ENCODE results near the gene ZNF436. TPM values are rescaled to one million over a fixed set of nuclear protein-coding genes. Genes with fewer than 3 reads are reported as not detected.

ZNF436 gene
- total RNA-seq, 1 experiment from 2014 or later = 0.52 TPM

DNA sequence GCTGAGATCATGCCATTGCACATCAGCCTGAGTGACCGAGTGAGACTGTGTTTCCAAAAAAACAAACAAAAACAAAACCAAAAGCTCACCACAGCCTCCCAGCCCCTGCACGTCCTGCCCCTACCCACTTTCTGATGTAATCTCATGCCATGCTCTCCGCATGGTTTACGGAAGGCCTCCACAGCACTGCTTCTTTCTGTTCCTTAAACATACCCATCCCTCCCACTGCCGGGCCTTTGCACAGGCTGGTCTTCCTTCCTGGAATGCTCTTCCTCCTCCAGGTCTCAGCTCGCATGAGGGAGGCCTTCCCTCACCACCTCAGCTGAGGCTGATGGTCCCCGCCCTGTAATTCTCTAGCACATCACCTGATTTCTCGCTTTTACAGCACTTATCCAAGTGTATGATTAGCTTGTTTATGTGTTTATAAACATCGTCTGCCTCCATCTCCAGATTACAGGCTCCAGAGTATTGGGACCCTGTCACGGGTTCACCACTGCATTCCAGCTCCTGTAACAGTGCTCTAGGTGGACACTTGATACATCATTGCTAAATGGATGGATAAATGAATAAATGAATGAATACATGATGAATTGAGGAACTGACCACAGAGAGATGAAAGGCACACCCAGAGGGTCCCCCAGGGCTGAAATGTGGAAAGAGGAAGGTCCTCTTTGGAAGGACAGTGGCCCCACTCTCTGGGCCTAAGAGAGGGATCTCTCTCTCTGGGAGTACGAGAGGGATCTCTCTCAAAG, 32.8 kb upstream of the ZNF436 start:
- no peak for DNase-seq
- Histone ChIP-seq H3K79me1 (ENCODE audit: insufficient read depth, low read depth, low read length, poor library complexity, severe bottlenecking) (no peaks in the 10 kb centered on the region), H2BK5ac (ENCODE audit: insufficient read length, low read length) (no peak overlapping the region), H3K23me2 (ENCODE audit: insufficient read length, low read depth, low read length, poor library complexity, severe bottlenecking) (peaks cover 3% of the 10 kb centered on the region), H2BK120ac (ENCODE audit: low read depth, low read length, poor library complexity, severe bottlenecking) (no peak overlapping the region), H2BK12ac (ENCODE audit: insufficient read length, low read depth, low read length) (no peak overlapping the region), H3K4ac (ENCODE audit: low read depth, low read length) (no peak overlapping the region), H3K56ac (ENCODE audit: insufficient read length, low read depth, low read length) (no peak overlapping the region), H4K5ac (ENCODE audit: insufficient read length, low read depth, low read length) (no peak overlapping the region), H2BK15ac (ENCODE audit: low read depth, low read length) (no peak overlapping the region), H4K91ac (ENCODE audit: insufficient read length, low read depth, low read length) (no peak overlapping the region), H2BK20ac (ENCODE audit: low read depth, low read length, poor library complexity, severe bottlenecking) (no peak overlapping the region), H3K23ac (ENCODE audit: insufficient read length, low read depth, low read length) (no peak overlapping the region), H2AK5ac (ENCODE audit: insufficient read length, low read length) (no peak overlapping the region), H3K18ac (ENCODE audit: insufficient read length, low read depth, low read length) (no peak overlapping the region), H3K14ac (ENCODE audit: insufficient read depth, low read length) (no peak overlapping the region), H3T11ph (ENCODE audit: low read length) (no peak overlapping the region), H3K27me3 (ENCODE audit: insufficient read depth, low read length) (peaks cover 32% of the 10 kb centered on the region; the same call in 1 of the 2 replicates), H3K27ac (ENCODE audit: insufficient read length, low read depth, low read length) (no peak overlapping the region), H3K4me1 (ENCODE audit: insufficient read depth, low read length) (no peaks in the 10 kb centered on the region), H3K9me3 (ENCODE audit: control insufficient read depth, low read depth, low read length) (no peaks in the 10 kb centered on the region), H4K8ac (replicated peaks; ENCODE audit: insufficient read length, low read depth, low read length) (no peak overlapping the region), H2AFZ (ENCODE audit: low read length) (no peak overlapping the region), H4K20me1 (ENCODE audit: control insufficient read depth, insufficient read depth, insufficient read length) (peaks cover 2% of the 10 kb centered on the region), H3K4me2 (ENCODE audit: insufficient read depth, insufficient read length, low read length) (no peak overlapping the region), H3K79me2 (ENCODE audit: insufficient read depth, low read length) (no peaks in the 10 kb centered on the region), H3K9ac (ENCODE audit: extremely low read depth, insufficient read length, low read length) (no peak overlapping the region)
- TF ChIP-seq, protein P1, sequence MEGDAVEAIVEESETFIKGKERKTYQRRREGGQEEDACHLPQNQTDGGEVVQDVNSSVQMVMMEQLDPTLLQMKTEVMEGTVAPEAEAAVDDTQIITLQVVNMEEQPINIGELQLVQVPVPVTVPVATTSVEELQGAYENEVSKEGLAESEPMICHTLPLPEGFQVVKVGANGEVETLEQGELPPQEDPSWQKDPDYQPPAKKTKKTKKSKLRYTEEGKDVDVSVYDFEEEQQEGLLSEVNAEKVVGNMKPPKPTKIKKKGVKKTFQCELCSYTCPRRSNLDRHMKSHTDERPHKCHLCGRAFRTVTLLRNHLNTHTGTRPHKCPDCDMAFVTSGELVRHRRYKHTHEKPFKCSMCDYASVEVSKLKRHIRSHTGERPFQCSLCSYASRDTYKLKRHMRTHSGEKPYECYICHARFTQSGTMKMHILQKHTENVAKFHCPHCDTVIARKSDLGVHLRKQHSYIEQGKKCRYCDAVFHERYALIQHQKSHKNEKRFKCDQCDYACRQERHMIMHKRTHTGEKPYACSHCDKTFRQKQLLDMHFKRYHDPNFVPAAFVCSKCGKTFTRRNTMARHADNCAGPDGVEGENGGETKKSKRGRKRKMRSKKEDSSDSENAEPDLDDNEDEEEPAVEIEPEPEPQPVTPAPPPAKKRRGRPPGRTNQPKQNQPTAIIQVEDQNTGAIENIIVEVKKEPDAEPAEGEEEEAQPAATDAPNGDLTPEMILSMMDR (conservative IDR thresholded peaks at IDR 0.05) = no peak
- H3K4me3 Mint-ChIP-seq = no peak overlapping the region
- no peaks in the 10 kb centered on the region for H3K36me3 Mint-ChIP-seq (ENCODE audit: insufficient read depth in 1 of 3, low read depth in 3 of 3)
- no peaks in the 10 kb centered on the region for H3K9me3 Mint-ChIP-seq
- no peak overlapping the region for H3K27ac Mint-ChIP-seq
- no CpG with 5 or more reads among the region's 11 CpGs for WGBS (ENCODE audit: extremely low coverage, insufficient read length, low lambda C conversion rate)
- H3K4me1 Mint-ChIP-seq = peaks cover 4 to 10% of the 10 kb centered on the region in 2 experiments; a peak in 3 of 4 replicates
- no peaks in the 10 kb centered on the region for H3K27me3 Mint-ChIP-seq (ENCODE audit: low read depth)

All from H9 (cell line).